Hepatocyte (in vitro differentiated cells): ENCODE results near the gene EXO5. TPM values are rescaled to one million over a fixed set of nuclear protein-coding genes. Genes with fewer than 3 reads are reported as not detected.

Source experiments
- DNase-seq: peaks from one replicate; pipeline ENCODE4 v3.0.0-alpha.2; 2016; ENCODE audit warnings: low spot score
- H2AFZ ChIP-seq: fragments of 200-600 bp; sonication (generic); 2 replicates; pipeline ENCODE4 v1.6.0; 2016; ENCODE audit warnings: antibody characterized with exemption, mild to moderate bottlenecking
- H3K27ac ChIP-seq: fragments of 200-600 bp; sonication (generic); 2 replicates; pipeline ENCODE4 v1.5.1; 2016; ENCODE audit warnings: mild to moderate bottlenecking
- H3K27me3 ChIP-seq: fragments of 200-600 bp; sonication (generic); 2 replicates; pipeline ENCODE4 v1.6.1; 2016
- H3K36me3 ChIP-seq: fragments of 200-600 bp; sonication (generic); replicated peaks from 2 replicates; pipeline ENCODE4 v1.5.1; 2016; ENCODE audit warnings: low read depth; ENCODE audit not compliant: insufficient read depth
- H3K4me1 ChIP-seq: fragments of 200-600 bp; sonication (generic); 2 replicates; pipeline ENCODE4 v1.5.1; 2016; ENCODE audit warnings: mild to moderate bottlenecking, moderate library complexity; ENCODE audit not compliant: insufficient read depth
- H3K4me2 ChIP-seq: fragments of 200-600 bp; sonication (generic); 2 replicates; pipeline ENCODE4 v1.6.0; 2016
- H3K4me3 ChIP-seq: fragments of 200-600 bp; sonication (generic); 2 replicates; pipeline ENCODE4 v1.5.1; 2016; ENCODE audit warnings: mild to moderate bottlenecking
- H3K79me2 ChIP-seq: fragments of 200-600 bp; sonication (generic); 2 replicates; pipeline ENCODE4 v1.6.0; 2017; ENCODE audit warnings: mild to moderate bottlenecking
- H3K9me2 ChIP-seq: fragments of 200-600 bp; sonication (generic); replicated peaks from 2 replicates; pipeline ENCODE4 v1.6.0; 2017; ENCODE audit warnings: mild to moderate bottlenecking; ENCODE audit not compliant: insufficient read depth
- H3K9me3 ChIP-seq: fragments of 200-600 bp; sonication (generic); 2 replicates; pipeline ENCODE4 v1.5.1; 2016; ENCODE audit warnings: low read depth, mild to moderate bottlenecking
- H4K20me1 ChIP-seq: fragments of 200-600 bp; sonication (generic); 2 replicates; pipeline ENCODE4 v1.6.0; 2016; ENCODE audit warnings: mild to moderate bottlenecking; ENCODE audit not compliant: insufficient read depth, poor library complexity, severe bottlenecking
- CTCF ChIP-seq: fragments of 200-600 bp; sonication (generic); IDR thresholded peaks from 2 replicates; pipeline ENCODE4 v1.5.1; 2016; ENCODE audit warnings: antibody characterized with exemption, mild to moderate bottlenecking; ENCODE audit not compliant: poor library complexity
- EZH2 ChIP-seq: fragments of 200-600 bp; sonication (generic); IDR thresholded peaks from 2 replicates; pipeline ENCODE4 v1.6.1; 2016; ENCODE audit warnings: antibody characterized with exemption, mild to moderate bottlenecking, borderline replicate concordance
- EZH2phosphoT487 ChIP-seq: fragments of 200-600 bp; sonication (generic); IDR thresholded peaks from one replicate; pipeline ENCODE4 v1.6.1; 2018; ENCODE audit warnings: antibody characterized with exemption, mild to moderate bottlenecking, low read depth, moderate library complexity; ENCODE audit not compliant: unreplicated experiment, severe bottlenecking
- WGBS: methylation state at CpG from one replicate; pipeline ENCODE4 v1.1.6; 2016; ENCODE audit warnings: low lambda C conversion rate; ENCODE audit errors: missing lambda C conversion rate; 5-methylcytosine and 5-hydroxymethylcytosine counted together
- polyA plus RNA-seq: library from polyadenylated mRNA; unstranded; fragments of >200 nt; fragmentation: Nextera tagmentation; extraction: Ambion mirVana; gene quantifications from 2 replicates; pipeline ENCODE4 v1.2.1, GENCODE V29; 2016
- total RNA-seq: library from RNA; depleted of rRNA; stranded (reverse); fragments of >200 nt; gene quantifications from 2 replicates; pipeline ENCODE4 v1.2.3, GENCODE V29; 2014

EXO5 gene
- total and polyA plus RNA-seq, 2 experiments from 2014 or later = 7.8 to 8.9 TPM

DNA sequence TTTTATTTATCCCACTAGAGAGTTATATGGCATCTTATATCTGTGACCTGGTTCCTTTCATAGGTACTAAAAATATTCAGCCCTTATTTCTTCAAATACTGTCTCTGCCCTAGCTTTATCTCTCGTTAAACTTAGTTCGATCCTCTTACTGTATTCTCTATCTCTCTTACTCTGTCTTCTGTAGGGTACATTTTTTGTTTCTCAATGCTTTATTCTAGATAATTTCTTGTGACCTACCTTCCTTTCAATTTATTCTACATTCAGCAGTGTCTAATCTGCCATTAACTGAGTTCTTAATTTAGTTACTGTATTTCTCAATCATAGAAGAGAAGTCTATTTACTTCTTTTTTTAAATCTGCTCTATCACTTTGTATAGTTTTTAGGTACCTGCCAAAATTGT, 33.3 kb upstream of the EXO5 start:
- Histone ChIP-seq H4K20me1 (no peaks in the 10 kb centered on the region), H3K36me3 (no peaks in the 10 kb centered on the region), H3K9me3 (peaks cover 5% of the 10 kb centered on the region), H3K79me2 (no peaks in the 10 kb centered on the region), H3K27me3 (no peaks in the 10 kb centered on the region), H3K4me1 (no peaks in the 10 kb centered on the region), H3K4me2 (no peak overlapping the region), H2AFZ (no peak overlapping the region), H3K4me3 (no peak overlapping the region), H3K27ac (no peak overlapping the region), H3K9me2 (no peaks in the 10 kb centered on the region)
- no peak for DNase-seq
- TF ChIP-seq EZH2phosphoT487 (no peak), CTCF (no peak)
- 93% methylated on average over 2 of the region's 2 CpGs for WGBS

DNA sequence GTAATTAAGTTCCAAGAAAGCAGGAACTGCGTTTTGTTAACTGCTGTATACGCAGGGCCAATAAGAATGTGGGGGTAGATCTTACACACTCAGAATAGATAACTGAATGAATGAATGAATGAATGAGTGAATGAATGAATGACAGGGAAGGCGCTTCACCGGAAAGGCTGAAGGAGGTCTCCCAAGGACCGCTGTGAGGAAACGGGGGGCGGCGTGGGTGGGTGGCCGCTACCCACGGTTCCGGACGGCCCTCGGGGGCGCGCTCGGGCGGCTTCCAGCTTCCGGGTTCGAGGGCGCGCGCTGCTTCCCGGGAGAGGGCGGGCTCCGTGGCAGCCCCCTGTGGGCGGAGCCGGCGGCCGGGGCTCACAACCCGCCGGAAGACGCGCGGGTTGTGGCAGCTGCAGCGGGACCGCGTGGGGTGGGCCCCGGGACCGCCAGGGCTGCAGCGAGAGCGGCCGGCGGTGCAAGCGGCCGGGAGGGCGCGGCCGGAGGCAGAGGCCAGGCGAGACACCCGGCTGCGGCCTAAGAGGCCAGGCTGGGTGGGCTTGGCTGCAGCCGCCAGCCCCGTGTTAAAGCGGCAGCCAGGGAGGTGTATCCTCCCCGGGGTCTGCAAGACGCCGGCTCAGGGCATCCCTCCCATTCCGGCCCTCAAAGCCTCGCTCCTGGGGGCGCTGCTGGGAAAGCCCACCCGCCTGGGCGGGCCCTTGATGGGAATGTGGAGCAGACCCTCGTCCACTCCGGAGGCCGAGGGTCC, 31.5 kb upstream of the EXO5 start, which contains the start of gene ZFP69:
ZFP69 (plus strand) TSS at position 367 of the 754 bp plus-strand sequence. CDS start 2,072 bp downstream, outside the sequence.
- WGBS = under 1% methylated on average over 39 of the region's 65 CpGs
- H3K4me2 ChIP-seq = peak within 1 kb of the TSS; percentile 97
- TF ChIP-seq EZH2 (no peak), EZH2phosphoT487 (no peak), CTCF (no peak)

GRCh38 chr1:40477678-40478053, 30.9 kb upstream of the EXO5 start:
- Histone ChIP-seq H3K9me2 (no peaks in the 10 kb centered on the region), H3K27me3 (no peaks in the 10 kb centered on the region), H3K4me2 (peak overlapping the region; percentile 97), H3K36me3 (no peaks in the 10 kb centered on the region), H2AFZ (peak overlapping the region; percentile 100), H3K4me1 (no peaks in the 10 kb centered on the region), H3K79me2 (no peaks in the 10 kb centered on the region), H3K27ac (peak overlapping the region; percentile 82), H3K9me3 (no peaks in the 10 kb centered on the region), H4K20me1 (no peaks in the 10 kb centered on the region), H3K4me3 (peak overlapping the region; percentile 99)
- DNase-seq = peak; percentile 30
- TF ChIP-seq EZH2phosphoT487 = no peak
- no peak for TF ChIP-seq CTCF
- no peak for TF ChIP-seq EZH2
- 12% methylated on average over 17 of the region's 17 CpGs for WGBS

More for the DNA sequence above, 31.5 kb upstream of the EXO5 start, which contains the start of gene ZFP69:
- Histone ChIP-seq H3K4me1 (no peaks in the 10 kb centered on the region), H3K27ac (peak within 1 kb of the TSS; percentile 82), H3K9me2 (no peaks in the 10 kb centered on the region), H3K27me3 (no peaks in the 10 kb centered on the region), H3K4me3 (peak within 1 kb of the TSS; percentile 99), H3K79me2 (no peaks in the 10 kb centered on the region), H4K20me1 (no peaks in the 10 kb centered on the region), H3K36me3 (no peaks in the 10 kb centered on the region), H2AFZ (peak within 1 kb of the TSS; percentile 100), H3K9me3 (no peaks in the 10 kb centered on the region)
- peak; percentile 86 for DNase-seq
